GM18507 (cell line): Measurements from ENCODE around the gene UBR7.
"Not testable (repeated sequence)": the region's sequence is repeated elsewhere in the genome, so short reads cannot be mapped to it uniquely, and the experiment has no call there.

Experiments used
- DNase-seq: peaks from one replicate; pipeline ENCODE4 v3.0.0; 2011; ENCODE audit warnings: low read depth; ENCODE audit not compliant: insufficient read length; ENCODE audit errors: extremely low spot score
- FAIRE-seq: peaks from 2 replicates; lab custom pipeline; 2011; peaks lifted over from hg19 to GRCh38; lab: Jason Lieb, UNC

The UBR7 gene

GRCh38 chr14:93186466-93186865, 20.6 kb upstream of the UBR7 start:
- DNase-seq (no peak), FAIRE-seq (no peak)

GRCh38 chr14:93186956-93187355, 20.1 kb upstream of the UBR7 start:
- DNase-seq = no peak
- no peak for FAIRE-seq

- no peak for DNase-seq
- no peak for FAIRE-seq
Measured at GRCh38 chr14:93195316-93195999, 11.6 kb upstream of the UBR7 start.

- DNase-seq (no peak), FAIRE-seq (no peak)
Measured at GRCh38 chr14:93199031-93199430, 8.0 kb upstream of the UBR7 start.

- no peak for DNase-seq
- FAIRE-seq = no peak
Measured at GRCh38 chr14:93200553-93200952, 6.5 kb upstream of the UBR7 start.

GRCh38 chr14:93201155-93201704, 5.8 kb upstream of the UBR7 start:
- DNase-seq (no peak), FAIRE-seq (no peak)

- FAIRE-seq (no peak), DNase-seq (no peak)
Measured at GRCh38 chr14:93207468-93208308, 632 bp downstream of the UBR7 start.

GRCh38 chr14:93212432-93212831, 5.4 kb downstream of the UBR7 start:
- no peak for DNase-seq
- FAIRE-seq = peak; percentile 89

GRCh38 chr14:93214598-93214997, 7.5 kb downstream of the UBR7 start:
- DNase-seq (no peak), FAIRE-seq (no peak)

GRCh38 chr14:93219103-93219726, 12.2 kb downstream of the UBR7 start:
- DNase-seq (peak; percentile 25), FAIRE-seq (peak; percentile 80)

- no peak for DNase-seq
- no peak for FAIRE-seq
Measured at GRCh38 chr14:93220509-93220908, 13.5 kb downstream of the UBR7 start.

- DNase-seq (no peak), FAIRE-seq (no peak)
Measured at GRCh38 chr14:93223565-93223964, 16.5 kb downstream of the UBR7 start.

- no peak for DNase-seq
- no peak for FAIRE-seq
Measured at GRCh38 chr14:93228550-93228949, 21.5 kb downstream of the UBR7 start.

- DNase-seq (no peak), FAIRE-seq (no peak)
Measured at GRCh38 chr14:93230539-93230938, 23.5 kb downstream of the UBR7 start.

- DNase-seq = no peak
- FAIRE-seq = no peak
Measured at GRCh38 chr14:93231129-93231979, 24.3 kb downstream of the UBR7 start.

- no peak for FAIRE-seq
- no peak for DNase-seq
Measured at GRCh38 chr14:93232159-93232558, 25.1 kb downstream of the UBR7 start.

- not testable (repeated sequence) for DNase-seq, FAIRE-seq
Measured at GRCh38 chr14:93233078-93233477, 26.0 kb downstream of the UBR7 start.

- DNase-seq = no peak
- FAIRE-seq = no peak
Measured at GRCh38 chr14:93234798-93235197, 27.7 kb downstream of the UBR7 start.

GRCh38 chr14:93239869-93240677, 33.0 kb downstream of the UBR7 start:
- DNase-seq (no peak), FAIRE-seq (no peak)
